ENCODE data around the gene KCNRG. TPM values are rescaled to one million over a fixed set of nuclear protein-coding genes. Genes with fewer than 3 reads are reported as not detected.
"Not testable (repeated sequence)": the region's sequence is repeated elsewhere in the genome, so short reads cannot be mapped to it uniquely, and the experiment has no call there.

KCNRG gene
- total RNA-seq, 3 donors from 2014 or later (not counting 1 experiment from before 2014, with no cell fraction given): 0.43 to 1.0 (median 0.61) TPM

- no peak overlapping the region for H3K27ac Mint-ChIP-seq
- Histone ChIP-seq H3K27ac (ENCODE audit: low read length) (no peak overlapping the region), H3K4me3 (ENCODE audit: low read length) (no peak overlapping the region), H3K36me3 (ENCODE audit: control insufficient read depth, insufficient read depth, low read length) (no peaks in the 10 kb centered on the region), H3K4me1 (ENCODE audit: control insufficient read depth, insufficient read depth, low read length) (no peaks in the 10 kb centered on the region), H3K27me3 (ENCODE audit: control insufficient read depth, insufficient read depth, low read length) (no peaks in the 10 kb centered on the region), H3K9me3 (ENCODE audit: control insufficient read depth, insufficient read depth, low read length) (no peaks in the 10 kb centered on the region)
- intact Hi-C loops (cut with micrococcal nuclease): no loop called here
- DNase-seq: no peak
- no peaks in the 10 kb centered on the region for H3K27me3 Mint-ChIP-seq (ENCODE audit: low read depth in 2 of 2)
- H3K4me3 Mint-ChIP-seq: no peak overlapping the region
- H3K36me3 Mint-ChIP-seq: no peaks in the 10 kb centered on the region
- no peaks in the 10 kb centered on the region for H3K9me3 Mint-ChIP-seq
- ATAC-seq: no peak
- H3K4me1 Mint-ChIP-seq: no peaks in the 10 kb centered on the region
- TF ChIP-seq CTCF (IDR thresholded peaks at IDR 0.05): no peak
- WGBS (ENCODE audit: insufficient coverage): 100% methylated on average over 1 of the region's 2 CpGs
Observed at GRCh38 chr13:49985129-49985528, 30.1 kb upstream of the KCNRG start.

DNA sequence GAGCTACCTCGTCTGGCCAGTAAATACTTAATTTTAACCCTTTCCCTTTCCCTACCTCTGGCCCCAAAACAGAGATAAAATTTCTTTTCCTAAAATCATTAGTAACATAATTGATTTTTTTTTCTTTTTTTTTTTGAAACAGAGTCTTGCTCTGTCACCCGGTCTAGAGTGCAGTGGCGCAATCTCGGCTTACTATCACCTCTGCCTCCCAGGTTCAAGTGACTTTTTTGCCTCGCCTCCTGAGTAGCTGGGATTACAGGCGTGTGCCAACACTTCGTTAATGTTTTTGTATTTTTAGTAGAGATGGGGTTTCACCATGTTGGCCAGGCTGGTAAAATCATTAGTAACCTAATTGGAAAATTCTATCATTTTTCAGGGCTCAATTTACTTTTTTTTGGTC, 28.8 kb upstream of the KCNRG start:
- no peaks in the 10 kb centered on the region for H3K4me1 ChIP-seq (ENCODE audit: control insufficient read depth, insufficient read depth, low read length)
- H3K4me3 ChIP-seq (ENCODE audit: low read length): no peak overlapping the region
- H3K9me3 ChIP-seq (ENCODE audit: control insufficient read depth, insufficient read depth, low read length): no peaks in the 10 kb centered on the region
- no peaks in the 10 kb centered on the region for H3K36me3 ChIP-seq (ENCODE audit: control insufficient read depth, insufficient read depth, low read length)
- WGBS (ENCODE audit: insufficient coverage): 98% methylated on average over 6 of the region's 7 CpGs
- no peak overlapping the region for H3K27ac Mint-ChIP-seq
- H3K9me3 Mint-ChIP-seq: no peaks in the 10 kb centered on the region
- no peak overlapping the region for H3K27ac ChIP-seq (ENCODE audit: low read length)
- ATAC-seq (no peak), DNase-seq (no peak)
- no peaks in the 10 kb centered on the region for H3K27me3 ChIP-seq (ENCODE audit: control insufficient read depth, insufficient read depth, low read length)
- no peak for TF ChIP-seq CTCF (IDR thresholded peaks at IDR 0.05)
- H3K36me3 Mint-ChIP-seq: no peaks in the 10 kb centered on the region
- H3K27me3 Mint-ChIP-seq (ENCODE audit: low read depth in 2 of 2): no peaks in the 10 kb centered on the region
- no peaks in the 10 kb centered on the region for H3K4me1 Mint-ChIP-seq
- intact Hi-C loops (cut with micrococcal nuclease): no loop called here
- no peak overlapping the region for H3K4me3 Mint-ChIP-seq

- H3K4me1 Mint-ChIP-seq; H3K27me3 Mint-ChIP-seq (ENCODE audit: low read depth in 2 of 2); DNase-seq; H3K9me3 ChIP-seq (ENCODE audit: control insufficient read depth, insufficient read depth, low read length); H3K9me3 Mint-ChIP-seq; H3K4me3 ChIP-seq (ENCODE audit: low read length); H3K27ac Mint-ChIP-seq; H3K27ac ChIP-seq (ENCODE audit: low read length); H3K4me3 Mint-ChIP-seq; ATAC-seq; intact Hi-C loops (cut with micrococcal nuclease); H3K36me3 Mint-ChIP-seq; H3K4me1 ChIP-seq (ENCODE audit: control insufficient read depth, insufficient read depth, low read length); H3K36me3 ChIP-seq (ENCODE audit: control insufficient read depth, insufficient read depth, low read length); H3K27me3 ChIP-seq (ENCODE audit: control insufficient read depth, insufficient read depth, low read length): not testable (repeated sequence)
- 93% methylated on average over 6 of the region's 6 CpGs for WGBS (ENCODE audit: insufficient coverage)
Observed at GRCh38 chr13:49990612-49991011, 24.6 kb upstream of the KCNRG start.

DNA sequence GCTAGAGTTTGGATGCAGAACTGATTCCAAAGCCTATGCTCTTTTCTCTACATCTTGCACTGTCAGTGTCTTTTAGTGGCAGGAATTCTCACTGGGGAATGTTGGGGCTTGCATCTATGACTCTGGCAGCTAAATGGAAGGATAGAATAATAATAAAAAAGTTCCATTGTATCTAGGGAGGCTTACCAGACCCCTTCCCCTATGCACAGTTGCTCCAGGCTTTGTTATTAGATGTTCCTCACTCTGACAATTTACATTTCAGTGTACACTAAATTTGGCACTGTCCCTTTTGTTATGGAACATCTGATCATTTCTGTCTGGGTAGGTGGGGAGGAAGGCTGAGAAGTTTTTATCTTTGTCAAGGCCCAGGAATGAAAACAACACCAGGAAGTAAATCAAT, 22.1 kb upstream of the KCNRG start:
- Mint-ChIP-seq H3K4me1 (peaks cover 8 to 16% of the 10 kb centered on the region in 2 donors), H3K27me3 (ENCODE audit: low read depth in 2 of 2) (no peaks in the 10 kb centered on the region), H3K9me3 (no peaks in the 10 kb centered on the region), H3K36me3 (no peaks in the 10 kb centered on the region), H3K27ac (no peak overlapping the region), H3K4me3 (no peak overlapping the region)
- no peaks in the 10 kb centered on the region for H3K9me3 ChIP-seq (ENCODE audit: control insufficient read depth, insufficient read depth, low read length)
- intact Hi-C loops (cut with micrococcal nuclease): no loop called here
- no peak for DNase-seq
- no peak overlapping the region for H3K27ac ChIP-seq (ENCODE audit: low read length)
- peaks cover 6% of the 10 kb centered on the region for H3K4me1 ChIP-seq (ENCODE audit: control insufficient read depth, insufficient read depth, low read length)
- peaks cover 1% of the 10 kb centered on the region for H3K36me3 ChIP-seq (ENCODE audit: control insufficient read depth, insufficient read depth, low read length)
- ATAC-seq: no peak
- H3K27me3 ChIP-seq (ENCODE audit: control insufficient read depth, insufficient read depth, low read length): no peaks in the 10 kb centered on the region
- TF ChIP-seq CTCF (IDR thresholded peaks at IDR 0.05): no peak
- H3K4me3 ChIP-seq (ENCODE audit: low read length): no peak overlapping the region

All from natural killer cell (primary cell).